Measurements from ENCODE around the gene DEF6.

The DEF6 gene

GRCh38 chr6:35287671-35288396, 9.8 kb upstream of the DEF6 start:
- H3K36me3 ChIP-seq, result peaks cover 99% of the 10 kb centered on the region
- H3K27ac ChIP-seq, result no peak overlapping the region
- no peaks in the 10 kb centered on the region for H3K9me3 ChIP-seq (ENCODE audit: severe bottlenecking)
- TF ChIP-seq, protein P1, sequence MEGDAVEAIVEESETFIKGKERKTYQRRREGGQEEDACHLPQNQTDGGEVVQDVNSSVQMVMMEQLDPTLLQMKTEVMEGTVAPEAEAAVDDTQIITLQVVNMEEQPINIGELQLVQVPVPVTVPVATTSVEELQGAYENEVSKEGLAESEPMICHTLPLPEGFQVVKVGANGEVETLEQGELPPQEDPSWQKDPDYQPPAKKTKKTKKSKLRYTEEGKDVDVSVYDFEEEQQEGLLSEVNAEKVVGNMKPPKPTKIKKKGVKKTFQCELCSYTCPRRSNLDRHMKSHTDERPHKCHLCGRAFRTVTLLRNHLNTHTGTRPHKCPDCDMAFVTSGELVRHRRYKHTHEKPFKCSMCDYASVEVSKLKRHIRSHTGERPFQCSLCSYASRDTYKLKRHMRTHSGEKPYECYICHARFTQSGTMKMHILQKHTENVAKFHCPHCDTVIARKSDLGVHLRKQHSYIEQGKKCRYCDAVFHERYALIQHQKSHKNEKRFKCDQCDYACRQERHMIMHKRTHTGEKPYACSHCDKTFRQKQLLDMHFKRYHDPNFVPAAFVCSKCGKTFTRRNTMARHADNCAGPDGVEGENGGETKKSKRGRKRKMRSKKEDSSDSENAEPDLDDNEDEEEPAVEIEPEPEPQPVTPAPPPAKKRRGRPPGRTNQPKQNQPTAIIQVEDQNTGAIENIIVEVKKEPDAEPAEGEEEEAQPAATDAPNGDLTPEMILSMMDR (IDR thresholded peaks at IDR 0.05; ENCODE audit: low read depth, low read length), result no peak
- no peaks in the 10 kb centered on the region for H3K27me3 ChIP-seq (ENCODE audit: insufficient read depth, low read depth, severe bottlenecking)
- no peak overlapping the region for H3K4me3 ChIP-seq (ENCODE audit: low read depth, low read length)
- DNase-seq, result no peak

GRCh38 chr6:35288834-35289233, 8.8 kb upstream of the DEF6 start:
- no peak overlapping the region for H3K4me3 ChIP-seq (ENCODE audit: low read depth, low read length)
- DNase-seq, result no peak
- peaks cover 99% of the 10 kb centered on the region for H3K36me3 ChIP-seq
- no peak overlapping the region for H3K27ac ChIP-seq
- H3K9me3 ChIP-seq (ENCODE audit: severe bottlenecking), result no peaks in the 10 kb centered on the region
- no peaks in the 10 kb centered on the region for H3K27me3 ChIP-seq (ENCODE audit: insufficient read depth, low read depth, severe bottlenecking)
- TF ChIP-seq, protein P1 (IDR thresholded peaks at IDR 0.05; ENCODE audit: low read depth, low read length), result no peak

DNA sequence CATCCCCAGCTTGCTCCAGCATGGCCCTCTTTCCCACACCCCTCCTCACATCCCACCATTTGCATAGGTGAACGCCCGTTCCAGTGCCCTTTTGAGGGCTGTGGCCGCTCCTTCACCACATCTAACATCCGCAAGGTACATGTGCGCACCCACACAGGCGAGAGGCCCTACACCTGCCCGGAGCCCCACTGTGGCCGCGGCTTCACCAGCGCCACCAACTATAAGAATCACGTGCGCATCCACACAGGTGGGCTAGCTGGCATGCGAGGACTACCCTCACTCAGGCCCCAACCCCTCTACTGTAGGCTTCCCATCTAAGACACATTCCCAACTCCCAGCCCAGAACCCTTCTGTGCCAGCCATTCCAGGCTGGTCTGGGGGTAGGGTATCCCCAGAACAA, 6.1 kb upstream of the DEF6 start:
- no peak for DNase-seq
- Histone ChIP-seq H3K36me3 (peaks cover 100% of the 10 kb centered on the region), H3K9me3 (ENCODE audit: severe bottlenecking) (no peaks in the 10 kb centered on the region), H3K4me3 (ENCODE audit: low read depth, low read length) (no peak overlapping the region), H3K27ac (no peak overlapping the region), H3K27me3 (ENCODE audit: insufficient read depth, low read depth, severe bottlenecking) (no peaks in the 10 kb centered on the region)
- TF ChIP-seq, protein P1 (IDR thresholded peaks at IDR 0.05; ENCODE audit: low read depth, low read length), result no peak

DNA sequence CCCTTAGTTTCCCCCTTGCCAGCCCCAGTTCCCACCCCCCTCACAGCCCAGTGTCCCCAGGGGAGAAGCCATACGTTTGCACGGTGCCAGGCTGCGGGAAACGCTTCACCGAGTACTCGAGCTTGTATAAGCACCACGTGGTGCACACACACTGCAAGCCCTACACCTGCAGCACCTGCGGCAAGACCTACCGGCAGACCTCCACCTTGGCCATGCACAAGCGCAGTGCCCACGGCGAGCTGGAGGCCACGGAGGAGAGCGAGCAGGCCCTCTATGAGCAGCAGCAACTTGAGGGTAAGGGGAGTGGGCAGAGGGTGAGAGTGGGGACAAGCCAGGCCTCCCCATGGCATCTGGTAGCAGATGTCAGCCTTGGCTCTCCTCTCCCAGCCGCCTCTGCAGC, 5.1 kb upstream of the DEF6 start:
- TF ChIP-seq, protein P1 (IDR thresholded peaks at IDR 0.05; ENCODE audit: low read depth, low read length), result no peak
- Histone ChIP-seq H3K27me3 (ENCODE audit: insufficient read depth, low read depth, severe bottlenecking) (no peaks in the 10 kb centered on the region), H3K36me3 (peaks cover 96% of the 10 kb centered on the region), H3K4me3 (ENCODE audit: low read depth, low read length) (no peak overlapping the region), H3K27ac (no peak overlapping the region), H3K9me3 (ENCODE audit: severe bottlenecking) (no peaks in the 10 kb centered on the region)
- no peak for DNase-seq

DNA sequence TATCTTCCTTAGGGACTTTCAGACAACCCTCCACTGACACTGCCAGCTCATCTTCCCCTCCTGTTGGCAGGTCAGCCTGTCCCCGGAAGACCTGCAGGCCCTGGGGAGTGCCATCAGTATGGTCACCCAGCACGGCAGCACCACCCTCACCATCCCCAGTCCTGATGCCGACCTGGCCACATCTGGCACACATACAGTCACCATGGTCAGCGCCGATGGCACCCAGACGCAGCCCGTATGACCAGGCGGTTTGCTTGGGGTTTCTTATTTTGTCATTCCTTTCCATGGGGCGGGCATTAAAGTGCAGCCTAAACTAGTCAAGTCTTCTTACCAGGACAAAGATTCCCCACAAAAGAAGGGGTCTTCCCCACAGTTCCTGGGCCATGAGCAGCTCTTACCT, 3.9 kb upstream of the DEF6 start:
- H3K27me3 ChIP-seq (ENCODE audit: insufficient read depth, low read depth, severe bottlenecking), result no peaks in the 10 kb centered on the region
- no peak for DNase-seq
- no peak overlapping the region for H3K4me3 ChIP-seq (ENCODE audit: low read depth, low read length)
- H3K36me3 ChIP-seq, result peaks cover 84% of the 10 kb centered on the region
- no peaks in the 10 kb centered on the region for H3K9me3 ChIP-seq (ENCODE audit: severe bottlenecking)
- no peak overlapping the region for H3K27ac ChIP-seq
- TF ChIP-seq, protein P1 (IDR thresholded peaks at IDR 0.05; ENCODE audit: low read depth, low read length), result no peak
